Endothelial cell of umbilical vein (primary cell): ENCODE data around the gene GSTK1. TPM values are rescaled to one million over a fixed set of nuclear protein-coding genes. Genes with fewer than 3 reads are reported as not detected.

Experiments used
- BruUV-seq: library from RNA; stranded (reverse); fragments of 400-500 nt; replicated peaks from 2 replicates; lab custom pipeline; 2021; lab: Mats Ljungman, UMichigan
- CTCF ChIA-PET: fragments of 300-600, 350-600 bp; sonication (Branson Sonifier 250); formaldehyde crosslinking; loops from one replicate; lab custom pipeline; 2021; ENCODE audit warnings: antibody characterized with exemption, inconsistent platforms; lab: Charles Lee
- POLR2A ChIA-PET: fragments of 300-600, 350-600 bp; sonication (Branson Sonifier 250); formaldehyde crosslinking; loops from one replicate; lab custom pipeline; 2021; ENCODE audit warnings: antibody characterized with exemption, inconsistent platforms; lab: Charles Lee
- DNase-seq: peaks from one replicate; pipeline ENCODE4 v3.0.0-alpha.2; 2011; ENCODE audit warnings: low read depth, low spot score
- FAIRE-seq: peaks from 2 replicates; lab custom pipeline; 2011; peaks lifted over from hg19 to GRCh38; lab: Jason Lieb, UNC
- H2AFZ ChIP-seq: 2 replicates; pipeline ENCODE4 v1.6.0; 2012; ENCODE audit warnings: low read depth, low read length, control low read depth, inconsistent platforms
- H3K27ac ChIP-seq: 2 replicates; pipeline ENCODE4 v1.5.1; 2011; ENCODE audit warnings: low read depth, mild to moderate bottlenecking, control low read depth, low read length, moderate library complexity; ENCODE audit not compliant: insufficient read depth
- H3K27me3 ChIP-seq, 2 experiments: 2 replicates each; pipeline versions ENCODE4 v1.6.0 to v1.6.1; 2011; ENCODE audit warnings: low read length in 2 of 2, mixed read lengths in 1 of 2; ENCODE audit not compliant: control insufficient read depth in 2 of 2, insufficient read depth in 2 of 2
- H3K36me3 ChIP-seq, 2 experiments: 2 replicates in 1 of 2; 3 replicates in 1 of 2; pipeline ENCODE4 v1.5.1; 2011; ENCODE audit warnings: low read length in 2 of 2, mild to moderate bottlenecking in 1 of 2, moderate library complexity in 1 of 2; ENCODE audit not compliant: control insufficient read depth in 2 of 2, insufficient read depth in 2 of 2; ENCODE audit errors: extremely low read depth in 1 of 2
- H3K4me1 ChIP-seq: 3 replicates; pipeline ENCODE4 v1.5.1; 2011; ENCODE audit warnings: mild to moderate bottlenecking, low read length; ENCODE audit not compliant: control insufficient read depth, insufficient read depth; ENCODE audit errors: extremely low read depth
- H3K4me2 ChIP-seq: 2 replicates; pipeline ENCODE4 v1.6.1; 2011; ENCODE audit warnings: low read length, control low read depth, mixed read lengths; ENCODE audit not compliant: insufficient read depth
- H3K4me3 ChIP-seq, 3 experiments: fragments of 200-600 bp in 1 of 3; sonication (generic), shearing (Covaris generic) in 1 of 3; replicated peaks in 1 of 3; 2 replicates each; pipeline ENCODE4 v1.5.1; 2011 to 2016; ENCODE audit warnings: control low read depth in 3 of 3, low read length in 3 of 3, mild to moderate bottlenecking in 2 of 3, inconsistent platforms in 1 of 3, low read depth in 1 of 3, moderate library complexity in 1 of 3; ENCODE audit not compliant: insufficient read depth in 1 of 3
- H3K79me2 ChIP-seq: 2 replicates; pipeline ENCODE4 v1.6.0; 2012; ENCODE audit warnings: low read length, inconsistent platforms; ENCODE audit not compliant: control insufficient read depth, insufficient read depth
- H3K9ac ChIP-seq: replicated peaks from 2 replicates; pipeline ENCODE3; 2011; ENCODE audit warnings: low read length, control low read depth; ENCODE audit not compliant: insufficient read depth; ENCODE audit errors: extremely low read depth
- H3K9me1 ChIP-seq: replicated peaks from 3 replicates; pipeline ENCODE4 v1.6.0; 2011; ENCODE audit warnings: mild to moderate bottlenecking, low read length; ENCODE audit not compliant: control insufficient read depth, insufficient read depth; ENCODE audit errors: extremely low read depth
- H3K9me3 ChIP-seq: replicated peaks from 2 replicates; pipeline ENCODE4 v1.5.1; 2012; ENCODE audit warnings: low read length, inconsistent platforms; ENCODE audit not compliant: control insufficient read depth, insufficient read depth
- H4K20me1 ChIP-seq: replicated peaks from 2 replicates; pipeline ENCODE3; 2011; ENCODE audit warnings: mild to moderate bottlenecking, low read length; ENCODE audit not compliant: control insufficient read depth, insufficient read depth; ENCODE audit errors: extremely low read depth
- EZH2 ChIP-seq: IDR thresholded peaks from 2 replicates; pipeline ENCODE4 v1.6.1; 2012; ENCODE audit warnings: borderline replicate concordance, low read depth, mild to moderate bottlenecking, moderate library complexity, low read length, inconsistent platforms; ENCODE audit not compliant: severe bottlenecking
- FOS ChIP-seq: IDR thresholded peaks from 2 replicates; pipeline ENCODE4 v1.6.1; 2011; ENCODE audit warnings: mild to moderate bottlenecking, low read length, moderate library complexity, borderline replicate concordance; ENCODE audit not compliant: insufficient read depth
- GATA2 ChIP-seq: IDR thresholded peaks from 2 replicates; pipeline ENCODE4 v1.7.0; 2011; ENCODE audit warnings: low read depth, mild to moderate bottlenecking, moderate library complexity, mixed read lengths, low read length; ENCODE audit not compliant: insufficient read length, insufficient read depth
- JUN ChIP-seq: IDR thresholded peaks from 2 replicates; pipeline ENCODE4 v1.6.1; 2011; ENCODE audit warnings: borderline replicate concordance, low read depth; ENCODE audit not compliant: insufficient read length, insufficient read depth
- MYC ChIP-seq: IDR thresholded peaks from one replicate; pipeline ENCODE4 v1.6.1; 2011; ENCODE audit warnings: mild to moderate bottlenecking, low read depth, low read length
- POLR2A ChIP-seq: IDR thresholded peaks from 2 replicates; pipeline ENCODE4 v1.6.1; 2012; ENCODE audit warnings: low read depth, mild to moderate bottlenecking, control low read depth, low read length
- POLR2AphosphoS5 ChIP-seq: IDR thresholded peaks from 2 replicates; pipeline ENCODE4 v1.6.1; 2012; ENCODE audit warnings: low read depth, mild to moderate bottlenecking, control low read depth, low read length, moderate library complexity; ENCODE audit not compliant: insufficient read depth
- dilution Hi-C: fragments of 300-500 bp; cut with MboI; formaldehyde crosslinking; loops from one replicate; pipeline ENCODE4 v1.15.0; 2019; ENCODE audit warnings: low sequenced_read_pairs; ENCODE audit not compliant: extremely low pct_ligation_motif_present
- intact Hi-C: fragments of 100-400 bp; cut with micrococcal nuclease; formaldehyde crosslinking; loops from one replicate; pipeline ENCODE4 v1.10.0; 2022
- polyA plus RNA-seq, 4 experiments: library from polyadenylated mRNA; depleted of rRNA in 3 of 4; stranded (reverse) in 3 of 4; unstranded in 1 of 4; fragments of >200 nt; gene quantifications; 2 replicates each; pipeline versions ENCODE4 v1.2.1 to v1.2.3, GENCODE V29; 2011 to 2012; ENCODE audit warnings: missing spikeins in 1 of 4
- total RNA-seq: library from RNA; stranded (reverse); gene quantifications from 2 replicates; pipeline ENCODE4 v1.2.3, GENCODE V29; 2021
- TF ChIP-seq, protein P1 (sequence below): IDR thresholded peaks from 2 replicates; pipeline ENCODE4 v1.6.1; 2011; ENCODE audit not compliant: insufficient read depth, insufficient read length
- TF ChIP-seq, protein P2 (sequence below), 2 donors: IDR thresholded peaks; 1 replicate in 1 of 2; 2 replicates in 1 of 2; pipeline ENCODE4 v1.5.1; 2011; ENCODE audit warnings: low read length in 2 of 2, mild to moderate bottlenecking in 2 of 2, moderate library complexity in 2 of 2, control low read depth in 1 of 2, inconsistent platforms in 1 of 2, low read depth in 1 of 2; ENCODE audit not compliant: insufficient read depth in 1 of 2; ENCODE audit errors: extremely low read depth in 1 of 2

GSTK1 gene
- total and polyA plus RNA-seq, 2 donors (not counting 3 experiments of a cell fraction or from before 2014, with no cell fraction given), result 119 to 132 TPM

DNA sequence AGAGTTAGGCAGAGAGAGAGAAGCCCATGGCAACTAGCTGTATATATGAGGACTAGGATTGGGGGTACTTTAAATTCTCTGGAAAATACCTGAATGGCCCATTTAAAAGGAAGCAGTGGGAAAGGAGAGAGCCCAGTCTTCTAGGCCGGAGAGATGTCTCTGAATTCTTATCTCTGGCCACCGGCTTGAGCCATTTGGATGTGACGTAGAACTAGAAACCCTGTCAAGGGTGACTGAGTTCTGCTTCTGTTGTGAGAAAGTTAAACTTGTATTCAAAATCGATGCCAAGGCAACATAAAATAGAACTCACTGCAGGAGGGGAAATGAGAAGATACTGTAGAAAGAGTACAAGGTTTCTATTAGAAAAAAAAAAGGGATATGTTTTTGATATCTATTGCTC lies 6.3 kb upstream of the GSTK1 start:
- Histone ChIP-seq H3K4me1 (peaks cover 2% of the 10 kb centered on the region), H3K79me2 (no peaks in the 10 kb centered on the region), H3K4me3 (no peak overlapping the region), H3K27me3 (no peaks in the 10 kb centered on the region), H2AFZ (no peak overlapping the region), H3K9ac (no peak overlapping the region), H3K4me2 (no peak overlapping the region), H3K9me1 (no peaks in the 10 kb centered on the region), H4K20me1 (no peaks in the 10 kb centered on the region), H3K9me3 (no peaks in the 10 kb centered on the region), H3K27ac (no peak overlapping the region), H3K36me3 (no peaks in the 10 kb centered on the region)
- dilution Hi-C loops (no loop called here), intact Hi-C loops (no loop called here)
- TF ChIP-seq POLR2AphosphoS5 (no peak), POLR2A (no peak), JUN (no peak), GATA2 (no peak), FOS (no peak), MYC (no peak), EZH2 (no peak)
- TF ChIP-seq, protein P1, sequence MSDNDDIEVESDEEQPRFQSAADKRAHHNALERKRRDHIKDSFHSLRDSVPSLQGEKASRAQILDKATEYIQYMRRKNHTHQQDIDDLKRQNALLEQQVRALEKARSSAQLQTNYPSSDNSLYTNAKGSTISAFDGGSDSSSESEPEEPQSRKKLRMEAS, result no peak
- TF ChIP-seq, protein P2, sequence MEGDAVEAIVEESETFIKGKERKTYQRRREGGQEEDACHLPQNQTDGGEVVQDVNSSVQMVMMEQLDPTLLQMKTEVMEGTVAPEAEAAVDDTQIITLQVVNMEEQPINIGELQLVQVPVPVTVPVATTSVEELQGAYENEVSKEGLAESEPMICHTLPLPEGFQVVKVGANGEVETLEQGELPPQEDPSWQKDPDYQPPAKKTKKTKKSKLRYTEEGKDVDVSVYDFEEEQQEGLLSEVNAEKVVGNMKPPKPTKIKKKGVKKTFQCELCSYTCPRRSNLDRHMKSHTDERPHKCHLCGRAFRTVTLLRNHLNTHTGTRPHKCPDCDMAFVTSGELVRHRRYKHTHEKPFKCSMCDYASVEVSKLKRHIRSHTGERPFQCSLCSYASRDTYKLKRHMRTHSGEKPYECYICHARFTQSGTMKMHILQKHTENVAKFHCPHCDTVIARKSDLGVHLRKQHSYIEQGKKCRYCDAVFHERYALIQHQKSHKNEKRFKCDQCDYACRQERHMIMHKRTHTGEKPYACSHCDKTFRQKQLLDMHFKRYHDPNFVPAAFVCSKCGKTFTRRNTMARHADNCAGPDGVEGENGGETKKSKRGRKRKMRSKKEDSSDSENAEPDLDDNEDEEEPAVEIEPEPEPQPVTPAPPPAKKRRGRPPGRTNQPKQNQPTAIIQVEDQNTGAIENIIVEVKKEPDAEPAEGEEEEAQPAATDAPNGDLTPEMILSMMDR (IDR thresholded peaks at IDR 0.05; ENCODE audit: extremely low read depth in 1 of 2, insufficient read depth in 1 of 2, low read depth in 1 of 2, low read length in 2 of 2), result no peak
- ChIA-PET CTCF (interaction anchor here (1.6 kb wide), 1 partner anchor 123 kb away, joined by 4 read pairs; no protein-coding TSS in a partner anchor), POLR2A (no interaction called here)
- DNase-seq (no peak), FAIRE-seq (no peak)
- no TSS peak for BruUV-seq
